K562 (cell line): Measurements from ENCODE around the gene PABPC1L. TPM values are rescaled to one million over a fixed set of nuclear protein-coding genes. Genes with fewer than 3 reads are reported as not detected.

ENCODE experiments used
- ARID2 ChIP-seq: fragments of 450-650 bp; IDR thresholded peaks from 2 replicates; pipeline ENCODE4 v1.6.1; 2017; ENCODE audit warnings: antibody characterized with exemption, mild to moderate bottlenecking
- CEBPZ ChIP-seq: fragments of 150-350 bp; IDR thresholded peaks from 2 replicates; pipeline ENCODE4 v1.6.1; 2014; ENCODE audit warnings: low read depth, mild to moderate bottlenecking, low read length, borderline replicate concordance
- DACH1 ChIP-seq: fragments of 450-650 bp; IDR thresholded peaks from 2 replicates; pipeline ENCODE4 v1.6.1; 2018; ENCODE audit not compliant: partially characterized antibody
- ETV5 ChIP-seq: sonication (generic); formaldehyde crosslinking; IDR thresholded peaks from 2 replicates; pipeline ENCODE4 v1.4.0; 2020; ENCODE audit warnings: low read depth, mild to moderate bottlenecking, missing genetic modification reagents
- FOXP1 ChIP-seq: sonication (generic); formaldehyde crosslinking; IDR thresholded peaks from 2 replicates; pipeline ENCODE4 v1.8.0; 2022; ENCODE audit warnings: mild to moderate bottlenecking, missing genetic modification reagents
- HIVEP1 ChIP-seq: fragments of 250-450 bp; sonication (Bioruptor Pico); IDR thresholded peaks from 2 replicates; pipeline ENCODE4 v1.4.0; 2020; ENCODE audit warnings: mild to moderate bottlenecking
- PCBP1 ChIP-seq: fragments of 200-400 bp; formaldehyde crosslinking; IDR thresholded peaks from 2 replicates; pipeline ENCODE4 v1.6.1; 2018; ENCODE audit warnings: mild to moderate bottlenecking, low read depth, low read length; ENCODE audit not compliant: poor library complexity, severe bottlenecking
- PRDM10 ChIP-seq: fragments of 450-650 bp; IDR thresholded peaks from 2 replicates; pipeline ENCODE4 v1.6.1; 2018; ENCODE audit not compliant: partially characterized antibody
- PTTG1 ChIP-seq: fragments of 450-650 bp; IDR thresholded peaks from 2 replicates; pipeline ENCODE4 v1.6.1; 2016; ENCODE audit warnings: low read depth, mild to moderate bottlenecking, missing genetic modification characterization, missing compliant biosample characterization
- SIN3B ChIP-seq: fragments of 450-650 bp; IDR thresholded peaks from 2 replicates; pipeline ENCODE4 v1.6.1; 2017; ENCODE audit warnings: low read depth, mild to moderate bottlenecking, moderate library complexity
- SNRNP70 ChIP-seq: fragments of 200-400 bp; formaldehyde crosslinking; optimal IDR thresholded peaks from 2 replicates; pipeline ENCODE3; 2017; ENCODE audit warnings: low read depth, low read length
- WHSC1 ChIP-seq: IDR thresholded peaks from one replicate; pipeline ENCODE4 v1.6.1; 2012; ENCODE audit warnings: low read length, control low read depth, inconsistent platforms
- ZFP91 ChIP-seq: sonication (generic); formaldehyde crosslinking; IDR thresholded peaks from 2 replicates; pipeline ENCODE4 v1.8.0; 2022; ENCODE audit warnings: mild to moderate bottlenecking, missing genetic modification reagents
- ZKSCAN1 ChIP-seq: fragments of 150-350 bp; IDR thresholded peaks from 2 replicates; pipeline ENCODE4 v1.6.1; 2016; ENCODE audit warnings: low read depth, low read length
- ZNF175 ChIP-seq: fragments of 200-800 bp; sonication (Bioruptor generic); IDR thresholded peaks from 2 replicates; pipeline ENCODE4 v1.6.1; 2016; ENCODE audit warnings: low read depth, mild to moderate bottlenecking, missing genetic modification characterization, missing compliant biosample characterization
- polyA plus RNA-seq, 8 experiments: library from polyadenylated mRNA; depleted of rRNA in 4 of 8; stranded (reverse) in 5 of 8; unstranded in 3 of 8; fragments of >200 nt; fragmentation: Nextera tagmentation in 2 of 8; fragmentation: Illumina TruSeq in 1 of 8; extraction: Ambion mirVana in 2 of 8; extraction: Trizol in 1 of 8; gene quantifications; 2 replicates each; pipeline versions ENCODE4 v1.2.1 to v1.2.3, GENCODE V29; 2011 to 2014; ENCODE audit warnings: inconsistent platforms in 1 of 8, missing spikeins in 1 of 8
- total RNA-seq, 7 experiments: library from RNA; depleted of rRNA in 6 of 7; stranded (reverse); fragments of >200 nt in 6 of 7; fragmentation: Illumina TruSeq in 2 of 7; extraction: Trizol in 2 of 7; gene quantifications; 2 replicates each; pipeline versions ENCODE4 v1.2.1 to v1.2.3, GENCODE V29; 2011 to 2021; ENCODE audit warnings: low replicate concordance in 1 of 7
- TF ChIP-seq, protein P1 (sequence below): fragments of 150-350 bp; conservative IDR thresholded peaks from 2 replicates; pipeline ENCODE4 v1.6.1; 2014; ENCODE audit warnings: low read length
- TF ChIP-seq, protein P2 (sequence below): sonication (generic); formaldehyde crosslinking; IDR thresholded peaks from 2 replicates; pipeline ENCODE4 v1.9.0; 2022; ENCODE audit warnings: mild to moderate bottlenecking, missing genetic modification reagents

PABPC1L gene
- total and polyA plus RNA-seq, 9 of the 15 experiments (the other 6 are each of a cell fraction or from before 2014, with no cell fraction given) = 6.0 to 90.3 (median 15.8) TPM

GRCh38 chr20:44970243-44970757 is 60.4 kb downstream of the PABPC1L start (continued):
- TF ChIP-seq, protein P1, sequence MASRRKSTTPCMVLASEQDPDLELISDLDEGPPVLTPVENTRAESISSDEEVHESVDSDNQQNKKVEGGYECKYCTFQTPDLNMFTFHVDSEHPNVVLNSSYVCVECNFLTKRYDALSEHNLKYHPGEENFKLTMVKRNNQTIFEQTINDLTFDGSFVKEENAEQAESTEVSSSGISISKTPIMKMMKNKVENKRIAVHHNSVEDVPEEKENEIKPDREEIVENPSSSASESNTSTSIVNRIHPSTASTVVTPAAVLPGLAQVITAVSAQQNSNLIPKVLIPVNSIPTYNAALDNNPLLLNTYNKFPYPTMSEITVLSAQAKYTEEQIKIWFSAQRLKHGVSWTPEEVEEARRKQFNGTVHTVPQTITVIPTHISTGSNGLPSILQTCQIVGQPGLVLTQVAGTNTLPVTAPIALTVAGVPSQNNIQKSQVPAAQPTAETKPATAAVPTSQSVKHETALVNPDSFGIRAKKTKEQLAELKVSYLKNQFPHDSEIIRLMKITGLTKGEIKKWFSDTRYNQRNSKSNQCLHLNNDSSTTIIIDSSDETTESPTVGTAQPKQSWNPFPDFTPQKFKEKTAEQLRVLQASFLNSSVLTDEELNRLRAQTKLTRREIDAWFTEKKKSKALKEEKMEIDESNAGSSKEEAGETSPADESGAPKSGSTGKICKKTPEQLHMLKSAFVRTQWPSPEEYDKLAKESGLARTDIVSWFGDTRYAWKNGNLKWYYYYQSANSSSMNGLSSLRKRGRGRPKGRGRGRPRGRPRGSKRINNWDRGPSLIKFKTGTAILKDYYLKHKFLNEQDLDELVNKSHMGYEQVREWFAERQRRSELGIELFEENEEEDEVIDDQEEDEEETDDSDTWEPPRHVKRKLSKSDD = no peak
- no peak for TF ChIP-seq WHSC1
- no peak for TF ChIP-seq PTTG1 (tag)
- no peak for TF ChIP-seq FOXP1 (CRISPR knock-in tag)
- no peak for TF ChIP-seq CEBPZ
- no peak for TF ChIP-seq SNRNP70
- no peak for TF ChIP-seq ETV5 (CRISPR knock-in tag)
- TF ChIP-seq PCBP1 = no peak
- TF ChIP-seq ZKSCAN1 = no peak
- TF ChIP-seq ZFP91 (CRISPR knock-in tag) = no peak
- no peak for TF ChIP-seq HIVEP1
- no peak for TF ChIP-seq SIN3B
- no peak for TF ChIP-seq ARID2
- no peak for TF ChIP-seq PRDM10
- TF ChIP-seq ZNF175 (CRISPR knock-in tag) = no peak
- TF ChIP-seq, protein P2, sequence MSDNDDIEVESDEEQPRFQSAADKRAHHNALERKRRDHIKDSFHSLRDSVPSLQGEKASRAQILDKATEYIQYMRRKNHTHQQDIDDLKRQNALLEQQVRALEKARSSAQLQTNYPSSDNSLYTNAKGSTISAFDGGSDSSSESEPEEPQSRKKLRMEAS (CRISPR knock-in tag) = no peak
- no peak for TF ChIP-seq DACH1
